ENCODE measurements around the gene RASAL2. TPM values are rescaled to one million over a fixed set of nuclear protein-coding genes. Genes with fewer than 3 reads are reported as not detected.

The RASAL2 gene
- polyA plus RNA-seq, 1 experiment, result 21.4 TPM

- CTCF ChIA-PET, result interaction anchor here (0.7 to 1.2 kb wide), 2 partner anchors 8 to 153 kb away, joined by 3 to 5 read pairs; no protein-coding TSS in a partner anchor
- POLR2A ChIA-PET, result interaction anchor here (0.6 kb wide), 1 partner anchor 24 kb away, joined by 3 read pairs; no protein-coding TSS in a partner anchor
- H3K4me3 ChIP-seq (ENCODE audit: low read depth, low read length), result no peak overlapping the region
- TF ChIP-seq, protein P1, sequence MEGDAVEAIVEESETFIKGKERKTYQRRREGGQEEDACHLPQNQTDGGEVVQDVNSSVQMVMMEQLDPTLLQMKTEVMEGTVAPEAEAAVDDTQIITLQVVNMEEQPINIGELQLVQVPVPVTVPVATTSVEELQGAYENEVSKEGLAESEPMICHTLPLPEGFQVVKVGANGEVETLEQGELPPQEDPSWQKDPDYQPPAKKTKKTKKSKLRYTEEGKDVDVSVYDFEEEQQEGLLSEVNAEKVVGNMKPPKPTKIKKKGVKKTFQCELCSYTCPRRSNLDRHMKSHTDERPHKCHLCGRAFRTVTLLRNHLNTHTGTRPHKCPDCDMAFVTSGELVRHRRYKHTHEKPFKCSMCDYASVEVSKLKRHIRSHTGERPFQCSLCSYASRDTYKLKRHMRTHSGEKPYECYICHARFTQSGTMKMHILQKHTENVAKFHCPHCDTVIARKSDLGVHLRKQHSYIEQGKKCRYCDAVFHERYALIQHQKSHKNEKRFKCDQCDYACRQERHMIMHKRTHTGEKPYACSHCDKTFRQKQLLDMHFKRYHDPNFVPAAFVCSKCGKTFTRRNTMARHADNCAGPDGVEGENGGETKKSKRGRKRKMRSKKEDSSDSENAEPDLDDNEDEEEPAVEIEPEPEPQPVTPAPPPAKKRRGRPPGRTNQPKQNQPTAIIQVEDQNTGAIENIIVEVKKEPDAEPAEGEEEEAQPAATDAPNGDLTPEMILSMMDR (IDR thresholded peaks at IDR 0.05; ENCODE audit: low read depth, low read length), result no peak
- H3K27me3 ChIP-seq (ENCODE audit: control insufficient read depth, insufficient read depth, low read length), result no peaks in the 10 kb centered on the region
- H3K9me3 ChIP-seq (ENCODE audit: control insufficient read depth, insufficient read depth, low read length), result no peaks in the 10 kb centered on the region
- H3K27ac ChIP-seq (ENCODE audit: low read depth, low read length), result no peak overlapping the region
- DNase-seq (ENCODE audit: low read depth, low spot score), result no peak
Observed at GRCh38 chr1:178146436-178146835, 52.5 kb downstream of the RASAL2 start.

DNA sequence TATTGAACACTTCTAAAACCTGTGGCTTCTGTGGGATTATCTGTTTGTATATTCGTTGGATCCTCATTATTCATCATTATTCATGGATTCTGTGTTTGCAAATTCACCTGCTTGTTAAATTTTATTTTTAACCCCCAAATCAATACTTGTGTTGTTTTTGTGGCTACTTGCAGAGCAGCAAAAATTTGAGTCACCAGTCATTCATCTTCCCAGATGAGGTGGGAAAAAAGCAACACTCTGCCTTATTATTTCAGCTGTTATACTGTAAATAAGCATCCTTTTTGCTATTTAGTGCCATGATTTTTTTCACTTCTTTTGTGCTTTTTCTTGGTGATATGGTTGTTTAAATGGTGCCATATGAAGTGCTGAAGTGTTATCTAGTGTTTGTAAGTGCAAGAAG, 56.7 kb downstream of the RASAL2 start:
- no peak overlapping the region for H3K4me3 ChIP-seq (ENCODE audit: low read depth, low read length)
- TF ChIP-seq, protein P1 (IDR thresholded peaks at IDR 0.05; ENCODE audit: low read depth, low read length), result no peak
- no peaks in the 10 kb centered on the region for H3K27me3 ChIP-seq (ENCODE audit: control insufficient read depth, insufficient read depth, low read length)
- no peak for DNase-seq (ENCODE audit: low read depth, low spot score)
- H3K9me3 ChIP-seq (ENCODE audit: control insufficient read depth, insufficient read depth, low read length), result no peaks in the 10 kb centered on the region
- ChIA-PET CTCF (interaction anchor here (1.4 kb wide), 1 partner anchor 119 kb away, joined by 5 read pairs; no protein-coding TSS in a partner anchor), POLR2A (no interaction called here)
- H3K27ac ChIP-seq (ENCODE audit: low read depth, low read length), result no peak overlapping the region

- no peaks in the 10 kb centered on the region for H3K9me3 ChIP-seq (ENCODE audit: control insufficient read depth, insufficient read depth, low read length)
- no peak overlapping the region for H3K27ac ChIP-seq (ENCODE audit: low read depth, low read length)
- no peak overlapping the region for H3K4me3 ChIP-seq (ENCODE audit: low read depth, low read length)
- ChIA-PET POLR2A (interaction anchor here (0.6 kb wide), 1 partner anchor 284 kb away, joined by 3 read pairs; no protein-coding TSS in a partner anchor), CTCF (interaction anchor here (1.4 kb wide), 1 partner anchor 120 kb away, joined by 5 read pairs; no protein-coding TSS in a partner anchor)
- TF ChIP-seq, protein P1 (IDR thresholded peaks at IDR 0.05; ENCODE audit: low read depth, low read length), result no peak
- no peak for DNase-seq (ENCODE audit: low read depth, low spot score)
- no peaks in the 10 kb centered on the region for H3K27me3 ChIP-seq (ENCODE audit: control insufficient read depth, insufficient read depth, low read length)
Observed at GRCh38 chr1:178151831-178152230, 57.9 kb downstream of the RASAL2 start.

GRCh38 chr1:178155481-178156255, 61.8 kb downstream of the RASAL2 start:
- no peaks in the 10 kb centered on the region for H3K9me3 ChIP-seq (ENCODE audit: control insufficient read depth, insufficient read depth, low read length)
- TF ChIP-seq, protein P1 (IDR thresholded peaks at IDR 0.05; ENCODE audit: low read depth, low read length), result no peak
- H3K4me3 ChIP-seq (ENCODE audit: low read depth, low read length), result no peak overlapping the region
- no peak overlapping the region for H3K27ac ChIP-seq (ENCODE audit: low read depth, low read length)
- ChIA-PET POLR2A (no interaction called here), CTCF (interaction anchor here (0.6 to 0.7 kb wide), 2 partner anchors 123 to 144 kb away, joined by 4 to 5 read pairs; no protein-coding TSS in a partner anchor)
- DNase-seq (ENCODE audit: low read depth, low spot score), result no peak
- no peaks in the 10 kb centered on the region for H3K27me3 ChIP-seq (ENCODE audit: control insufficient read depth, insufficient read depth, low read length)

Data from AG04450 (cell line).